Sigmoid colon (tissue), 7 donors: Measurements from ENCODE around the gene PIGN. TPM values are rescaled to one million over a fixed set of nuclear protein-coding genes. Genes with fewer than 3 reads are reported as not detected.

ENCODE experiments used
- DNase-seq: peaks from one replicate; pipeline ENCODE4 v3.0.0-alpha.2; 2019
- H3K27ac ChIP-seq, 4 donors: fragments of 200-600 bp; sonication (generic); one replicate each; pipeline ENCODE4 v1.5.1; 2016 to 2019; ENCODE audit warnings: mild to moderate bottlenecking in 1 of 4
- H3K27me3 ChIP-seq, 3 donors: fragments of 200-600 bp; sonication (generic); one replicate each; pipeline ENCODE4 v1.5.1; 2019; ENCODE audit warnings: mild to moderate bottlenecking in 1 of 3
- H3K36me3 ChIP-seq, 4 donors: fragments of 200-600 bp; sonication (generic); one replicate each; pipeline ENCODE4 v1.5.1; 2016 to 2019
- H3K4me1 ChIP-seq, 4 donors: fragments of 200-600 bp; sonication (generic); one replicate each; pipeline ENCODE4 v1.5.1; 2017 to 2019
- H3K4me3 ChIP-seq, 4 donors: fragments of 200-600 bp; sonication (generic); one replicate each; pipeline ENCODE4 v1.5.1; 2017 to 2019; ENCODE audit warnings: mild to moderate bottlenecking in 2 of 4, moderate library complexity in 1 of 4
- H3K9me3 ChIP-seq, 4 donors: fragments of 200-600 bp in 3 of 4; sonication (generic) in 3 of 4; one replicate each; pipeline versions ENCODE4 v1.5.1 to v1.6.1; 2013 to 2019
- CTCF ChIP-seq, 4 experiments: fragments of 450-650 bp in 3 of 4; fragments of 200-600 bp in 1 of 4; IDR thresholded peaks; one replicate each; pipeline ENCODE4 v1.5.1; 2016 to 2019; ENCODE audit warnings: antibody characterized with exemption in 4 of 4, mild to moderate bottlenecking in 3 of 4, moderate library complexity in 2 of 4
- EP300 ChIP-seq, 4 donors: sonication (generic); formaldehyde crosslinking; IDR thresholded peaks; one replicate each; pipeline ENCODE4 v1.6.1; 2017; ENCODE audit warnings: antibody characterized with exemption in 4 of 4
- POLR2A ChIP-seq, 2 donors: fragments of 450-650 bp; IDR thresholded peaks; one replicate each; pipeline ENCODE4 v1.6.1; 2016; ENCODE audit warnings: antibody characterized with exemption in 2 of 2, mild to moderate bottlenecking in 2 of 2, moderate library complexity in 2 of 2
- POLR2AphosphoS5 ChIP-seq, 4 donors: sonication (generic); formaldehyde crosslinking; IDR thresholded peaks; one replicate each; pipeline ENCODE4 v1.6.1; 2017; ENCODE audit warnings: antibody characterized with exemption in 4 of 4
- WGBS, 2 donors: extraction: QIAGEN DNeasy Blood & Tissue Kit; methylation state at CpG; one replicate each; pipeline ENCODE4 v1.1.7; 2013; 5-methylcytosine and 5-hydroxymethylcytosine counted together
- intact Hi-C: fragments of 100-400 bp; cut with DNase I; formaldehyde crosslinking; loops from one replicate; pipeline ENCODE4 v1.15.1; 2023
- polyA plus RNA-seq, 3 donors: library from polyadenylated mRNA; stranded (reverse); fragments of 200-250 nt; gene quantifications; one replicate each; pipeline ENCODE4 v1.2.3, GENCODE V29; 2013
- total RNA-seq, 4 donors: library from RNA; depleted of rRNA; stranded (reverse); fragments of >200 nt; gene quantifications; one replicate each; pipeline ENCODE4 v1.1.0, GENCODE V29; 2016
- donor health status: healthy with polysubstance abuse.
- donor health status: Bipolar disorder and iron deficiency.
- donor health status: healthy.

The PIGN gene
- total and polyA plus RNA-seq, 7 donors, result 3.0 to 23.2 (median 18.4) TPM

- H3K27ac ChIP-seq, result no peak overlapping the region
- 90 to 100% methylated on average over 1 of the region's 1 CpG for WGBS, 2 donors
- no peaks in the 10 kb centered on the region for H3K4me1 ChIP-seq
- H3K36me3 ChIP-seq, result peaks cover 0 to 13% (median 0%) of the 10 kb centered on the region in 4 donors
- no peak overlapping the region for H3K4me3 ChIP-seq
- DNase-seq, result no peak
- H3K9me3 ChIP-seq, result no peaks in the 10 kb centered on the region
- no peaks in the 10 kb centered on the region for H3K27me3 ChIP-seq
- TF ChIP-seq EP300 (IDR thresholded peaks at IDR 0.05), result no peak
- no peak for TF ChIP-seq CTCF (IDR thresholded peaks at IDR 0.05)
- intact Hi-C loops, result no loop called here
Measured at GRCh38 chr18:62107881-62108280, 79.0 kb downstream of the PIGN start.

GRCh38 chr18:62106271-62106670 lies 80.6 kb downstream of the PIGN start:
- Histone ChIP-seq H3K4me1 (no peaks in the 10 kb centered on the region), H3K9me3 (no peaks in the 10 kb centered on the region), H3K27ac (no peak overlapping the region), H3K4me3 (no peak overlapping the region), H3K36me3 (peaks cover 0 to 14% (median 0%) of the 10 kb centered on the region in 4 donors), H3K27me3 (no peaks in the 10 kb centered on the region)
- no peak for DNase-seq
- no peak for TF ChIP-seq EP300 (IDR thresholded peaks at IDR 0.05)
- no peak for TF ChIP-seq POLR2AphosphoS5 (IDR thresholded peaks at IDR 0.05)
- TF ChIP-seq POLR2A (IDR thresholded peaks at IDR 0.05), result no peak
- TF ChIP-seq CTCF (IDR thresholded peaks at IDR 0.05), result no peak
- intact Hi-C loops, result no loop called here
- whole genome bisulfite sequencing, 2 donors, result 85 to 90% methylated on average over 2 of the region's 2 CpGs

- no peak overlapping the region for H3K4me3 ChIP-seq
- no peaks in the 10 kb centered on the region for H3K4me1 ChIP-seq
- no peaks in the 10 kb centered on the region for H3K9me3 ChIP-seq
- intact Hi-C loops, result no loop called here
- 83 to 86% methylated on average over 3 of the region's 3 CpGs for WGBS, 2 donors
- TF ChIP-seq POLR2AphosphoS5 (IDR thresholded peaks at IDR 0.05) (no peak), CTCF (IDR thresholded peaks at IDR 0.05) (no peak), EP300 (IDR thresholded peaks at IDR 0.05) (no peak), POLR2A (IDR thresholded peaks at IDR 0.05) (no peak)
- DNase-seq, result no peak
- H3K27ac ChIP-seq, result no peak overlapping the region
- H3K36me3 ChIP-seq, result peaks cover 0 to 23% (median 4%) of the 10 kb centered on the region in 4 donors
- no peaks in the 10 kb centered on the region for H3K27me3 ChIP-seq
Measured at GRCh38 chr18:62105376-62105775, 81.5 kb downstream of the PIGN start.

- peaks cover 0 to 52% (median 10%) of the 10 kb centered on the region in 4 donors for H3K36me3 ChIP-seq
- 74 to 94% methylated on average over 1 of the region's 1 CpG for WGBS, 2 donors
- no peaks in the 10 kb centered on the region for H3K4me1 ChIP-seq
- H3K27me3 ChIP-seq, result no peaks in the 10 kb centered on the region
- DNase-seq, result no peak
- no peak overlapping the region for H3K4me3 ChIP-seq
- TF ChIP-seq EP300 (IDR thresholded peaks at IDR 0.05) (no peak), CTCF (IDR thresholded peaks at IDR 0.05) (no peak), POLR2AphosphoS5 (IDR thresholded peaks at IDR 0.05) (no peak), POLR2A (IDR thresholded peaks at IDR 0.05) (no peak)
- intact Hi-C loops, result no loop called here
- H3K9me3 ChIP-seq, result peaks cover 0 to 2% (median 0%) of the 10 kb centered on the region in 4 donors
- no peak overlapping the region for H3K27ac ChIP-seq
Measured at GRCh38 chr18:62102221-62102620, 84.6 kb downstream of the PIGN start.

- no peak overlapping the region for H3K27ac ChIP-seq
- no peak for TF ChIP-seq POLR2A (IDR thresholded peaks at IDR 0.05)
- no peak for TF ChIP-seq EP300 (IDR thresholded peaks at IDR 0.05)
- TF ChIP-seq CTCF (IDR thresholded peaks at IDR 0.05), result no peak
- no peak for TF ChIP-seq POLR2AphosphoS5 (IDR thresholded peaks at IDR 0.05)
- H3K4me3 ChIP-seq, result no peak overlapping the region
- intact Hi-C loops, result no loop called here
- H3K27me3 ChIP-seq, result no peaks in the 10 kb centered on the region
- H3K9me3 ChIP-seq, result peaks cover 0 to 2% (median 0%) of the 10 kb centered on the region in 4 donors
- 90 to 99% methylated on average over 1 of the region's 1 CpG for WGBS, 2 donors
- DNase-seq, result no peak
- H3K4me1 ChIP-seq, result no peaks in the 10 kb centered on the region
- peaks cover 0 to 43% (median 10%) of the 10 kb centered on the region in 4 donors for H3K36me3 ChIP-seq
Measured at GRCh38 chr18:62101321-62101721, 85.5 kb downstream of the PIGN start.
